UCSD-AML1 (cell line): ENCODE results near the gene THRAP3.
"Not testable (repeated sequence)": the region's sequence is repeated elsewhere in the genome, so short reads cannot be mapped to it uniquely, and the experiment has no call there.

ENCODE experiments used
- DNase-seq: peaks from one replicate; lab custom pipeline; 2025; ENCODE audit not compliant: unreplicated experiment; lab: John Stamatoyannopoulos, UW

THRAP3 gene

DNA sequence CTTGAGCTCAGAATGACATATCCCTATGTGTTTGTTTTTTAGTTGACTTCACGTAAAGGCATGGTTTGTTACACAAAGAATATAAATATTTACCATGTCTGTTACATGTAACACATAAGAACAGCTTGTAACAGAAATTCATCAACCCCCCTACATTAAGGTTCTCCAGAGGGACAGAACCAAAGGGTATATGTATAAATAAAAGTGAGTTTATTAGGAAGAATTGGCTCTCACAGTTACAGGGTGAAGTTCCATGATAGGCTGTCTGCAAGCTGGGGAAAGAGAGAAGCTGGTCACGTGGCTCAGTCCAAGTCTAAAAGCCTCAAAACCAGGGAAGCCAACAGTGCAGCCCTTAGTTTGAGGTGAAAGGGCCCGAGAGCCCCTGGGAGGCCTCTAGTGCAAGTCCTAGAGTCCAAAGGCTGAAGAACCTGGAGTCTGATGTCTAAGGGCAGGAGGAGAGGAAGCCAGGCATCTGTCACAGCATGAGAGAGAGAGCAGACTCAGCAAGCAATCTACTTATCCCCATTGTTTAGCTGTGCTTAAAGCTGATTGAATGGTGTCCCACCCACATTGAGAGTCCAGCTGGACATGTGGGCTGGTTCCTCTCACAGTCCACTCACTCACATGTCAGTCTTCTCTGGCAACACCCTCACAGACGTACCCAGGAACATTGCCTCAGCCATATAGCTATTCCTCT lies 15.8 kb downstream of the THRAP3 start:
- no peak for DNase-seq

DNA sequence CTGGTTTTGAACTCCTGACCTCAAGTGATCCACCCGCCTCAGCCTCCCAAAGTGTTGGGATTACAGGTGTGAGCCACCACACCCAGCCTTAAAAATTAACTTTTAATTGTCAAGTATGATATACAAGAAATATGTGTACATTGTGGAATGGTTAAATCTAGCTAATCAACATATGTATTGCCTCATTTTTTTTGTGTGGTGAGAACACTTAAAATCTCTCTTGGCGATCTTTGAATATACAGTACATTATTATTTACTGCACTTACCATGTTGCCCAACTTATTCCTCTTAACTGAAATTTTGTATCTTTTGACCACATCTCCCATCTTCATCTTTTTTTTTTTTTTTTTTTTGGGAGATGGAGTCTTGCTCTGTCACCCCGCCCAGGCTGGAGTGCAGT lies 23.3 kb downstream of the THRAP3 start:
- DNase-seq = no peak

DNA sequence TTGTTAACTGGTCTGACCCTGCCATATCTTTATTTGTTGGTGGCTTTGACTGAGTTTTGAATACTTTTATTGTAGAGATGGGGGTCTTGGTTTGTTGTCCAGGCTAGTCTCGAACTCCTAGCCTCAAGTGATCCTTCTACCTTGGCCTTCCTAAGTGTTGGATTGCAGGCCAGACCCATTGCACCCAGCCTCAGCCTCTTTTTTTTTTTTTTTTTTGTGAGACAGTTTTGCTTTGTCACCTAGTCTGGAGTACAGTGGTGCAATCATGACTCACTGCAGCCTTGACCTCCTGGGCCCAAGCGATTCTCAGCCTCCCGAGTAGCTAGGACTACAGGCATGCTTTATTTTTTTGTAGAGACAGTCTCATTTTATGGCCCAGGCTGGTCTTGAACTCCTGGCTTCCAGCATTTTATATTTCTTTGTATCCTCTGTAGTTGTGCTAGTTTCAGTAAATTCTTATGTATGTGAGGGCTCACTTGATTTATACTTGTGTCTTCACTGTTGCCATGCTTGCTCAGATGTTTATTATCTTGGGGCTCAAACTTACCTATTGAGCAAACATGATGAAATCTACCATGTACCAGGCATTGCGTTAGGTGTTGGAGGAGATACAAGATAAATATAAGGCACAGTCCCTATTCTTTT lies 24.1 kb downstream of the THRAP3 start:
- DNase-seq = peak; percentile 16

DNA sequence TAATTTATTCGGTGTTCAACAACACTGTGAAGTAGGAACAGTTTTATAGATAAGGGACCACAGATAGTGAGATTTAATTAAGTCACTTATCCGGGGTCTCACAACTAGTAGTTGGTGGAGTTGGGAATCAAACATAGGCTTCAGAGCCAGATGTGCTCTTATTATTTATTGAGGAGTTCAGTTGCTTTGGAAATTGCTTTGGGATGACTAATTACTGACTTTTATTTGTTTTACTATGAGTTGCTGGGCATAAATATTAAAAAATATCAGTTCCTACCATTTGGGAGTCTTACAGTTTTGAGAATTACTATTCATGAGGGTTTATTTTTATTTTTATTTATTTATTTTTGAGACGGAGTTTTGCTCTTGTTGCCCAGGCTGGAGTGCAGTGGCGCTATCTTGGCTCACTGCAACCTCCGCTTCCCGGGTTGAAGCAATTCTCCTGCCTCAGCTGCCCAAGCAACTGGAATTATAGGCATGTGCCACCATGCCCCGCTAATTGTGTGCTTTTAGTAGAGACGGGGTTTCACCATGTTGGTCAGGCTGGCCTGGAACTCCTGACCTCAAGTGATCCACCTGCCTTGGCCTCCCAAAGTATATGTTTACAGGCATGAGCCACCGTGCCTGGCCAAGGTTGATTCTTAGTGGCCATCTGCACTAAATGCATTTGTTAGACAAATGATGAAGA lies 27.7 kb downstream of the THRAP3 start:
- DNase-seq = no peak

- DNase-seq = not testable (repeated sequence)
Observed at GRCh38 chr1:36252482-36252824, 28.2 kb downstream of the THRAP3 start.

DNA sequence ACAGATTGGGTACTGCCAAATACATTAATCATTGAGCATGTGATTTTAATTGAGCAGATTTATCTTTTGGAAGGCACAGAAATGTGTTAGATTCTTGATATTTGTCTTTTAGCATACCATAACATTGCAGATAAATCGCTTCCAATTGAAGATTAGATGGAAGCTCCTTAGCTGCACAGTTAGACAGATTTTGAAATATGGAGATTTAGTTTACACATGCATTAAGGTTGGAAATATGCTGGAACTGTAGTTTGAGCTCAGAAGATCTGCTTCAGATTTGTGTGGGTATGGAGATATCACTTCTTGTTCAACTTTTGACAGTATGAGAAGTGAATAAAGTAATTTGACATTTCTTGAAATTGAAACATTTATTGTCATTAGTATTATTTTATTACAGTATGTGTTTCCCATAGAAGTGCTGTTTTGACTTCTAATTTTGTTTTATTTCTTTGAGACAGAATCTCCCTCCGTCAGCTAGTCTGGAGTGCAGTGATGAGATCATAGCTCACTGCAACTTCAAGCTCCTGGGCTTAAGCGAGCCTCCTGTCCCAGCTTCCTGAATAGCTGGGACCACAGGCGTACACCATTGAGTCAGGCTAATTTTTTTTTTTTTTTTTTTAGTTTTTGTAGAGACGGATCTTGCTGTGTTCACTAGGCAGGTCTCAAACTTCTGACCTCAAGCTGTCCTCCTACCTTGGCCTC lies 29.1 kb downstream of the THRAP3 start:
- DNase-seq = no peak

DNA sequence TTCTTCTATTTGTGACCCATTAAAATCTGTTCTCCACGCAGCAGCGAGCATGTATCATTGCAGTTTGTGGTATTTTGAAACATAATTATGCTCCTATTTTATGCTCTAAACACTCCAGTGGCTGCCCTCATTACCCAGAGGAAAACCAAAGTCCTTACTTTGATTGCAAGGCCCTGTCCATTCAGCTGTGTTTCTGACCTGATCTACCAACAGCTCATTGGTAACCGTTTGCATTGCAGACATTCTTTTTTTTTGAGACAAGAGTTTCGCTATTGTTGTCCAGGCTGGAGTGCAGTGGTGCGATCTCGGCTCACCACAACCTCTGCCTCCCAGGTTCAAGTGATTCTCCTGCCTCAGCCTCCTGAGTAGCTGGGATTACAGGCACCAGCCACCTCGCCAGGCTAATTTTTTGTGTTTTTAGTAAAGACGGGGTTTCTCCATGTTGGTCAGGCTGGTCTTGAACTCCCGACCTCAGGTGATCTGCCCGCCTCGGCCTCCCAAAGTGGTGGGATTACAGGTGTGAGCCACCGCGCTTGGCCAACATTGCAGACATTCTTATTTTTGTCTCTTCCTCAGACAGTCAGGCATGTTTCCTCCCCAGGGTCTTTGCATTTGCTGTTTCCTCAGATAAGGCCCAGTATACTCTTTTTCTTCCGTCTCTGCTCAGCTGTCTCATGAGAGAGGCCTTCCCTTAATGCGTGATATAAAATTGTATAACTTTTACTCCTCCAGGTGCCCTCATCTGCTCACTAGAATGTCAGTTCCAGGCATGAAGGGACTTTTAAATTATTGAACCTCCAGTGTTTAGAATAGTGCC lies 32.5 kb downstream of the THRAP3 start:
- no peak for DNase-seq

- DNase-seq = no peak
Observed at GRCh38 chr1:36257375-36257767, 33.1 kb downstream of the THRAP3 start.

DNA sequence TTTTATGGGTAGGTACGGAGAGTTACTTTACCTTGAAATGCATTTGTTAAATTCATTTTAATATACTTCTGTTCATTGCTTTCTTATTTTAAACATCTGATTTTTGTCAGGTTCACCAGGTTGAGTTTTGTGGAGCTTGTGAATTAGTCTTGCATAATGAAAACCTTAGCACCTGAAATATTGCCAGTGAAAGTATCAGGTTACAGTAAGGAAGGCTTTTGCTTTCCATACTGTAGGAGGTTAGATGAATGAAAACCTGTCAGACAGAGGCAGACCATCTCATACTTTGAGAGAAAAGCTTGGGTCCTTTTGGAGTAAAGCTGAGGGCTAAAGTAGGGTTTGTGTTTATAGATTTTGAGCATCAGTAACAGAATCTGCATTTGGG lies 34.7 kb downstream of the THRAP3 start:
- no peak for DNase-seq

GRCh38 chr1:36268981-36269380 lies 44.7 kb downstream of the THRAP3 start:
- no peak for DNase-seq

- no peak for DNase-seq
Observed at GRCh38 chr1:36269408-36269838, 45.2 kb downstream of the THRAP3 start.

DNA sequence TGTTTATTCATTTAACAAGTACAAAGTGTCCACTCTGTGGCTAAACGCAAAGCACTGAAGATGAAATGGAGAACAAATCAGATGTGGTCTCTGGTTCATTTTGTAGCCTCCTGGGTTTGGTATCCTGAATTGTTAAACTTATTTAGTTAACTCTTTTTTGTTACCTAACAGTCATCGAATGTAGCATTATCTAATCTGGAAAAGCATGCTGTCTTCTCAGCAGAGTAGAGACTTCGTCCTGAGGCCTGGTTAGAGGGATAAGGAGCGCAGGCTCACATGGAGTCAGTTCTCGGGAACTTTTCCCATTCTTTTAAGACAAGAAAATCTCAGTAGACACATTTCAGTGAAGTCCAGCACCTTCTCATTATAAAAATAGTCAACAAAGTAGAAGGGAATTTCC lies 48.8 kb downstream of the THRAP3 start:
- DNase-seq = no peak

- no peak for DNase-seq
Observed at GRCh38 chr1:36274201-36274600, 50.0 kb downstream of the THRAP3 start.

- DNase-seq = no peak
Observed at GRCh38 chr1:36276688-36277087, 52.4 kb downstream of the THRAP3 start.

GRCh38 chr1:36279110-36279788 lies 55.0 kb downstream of the THRAP3 start:
- no peak for DNase-seq

DNA sequence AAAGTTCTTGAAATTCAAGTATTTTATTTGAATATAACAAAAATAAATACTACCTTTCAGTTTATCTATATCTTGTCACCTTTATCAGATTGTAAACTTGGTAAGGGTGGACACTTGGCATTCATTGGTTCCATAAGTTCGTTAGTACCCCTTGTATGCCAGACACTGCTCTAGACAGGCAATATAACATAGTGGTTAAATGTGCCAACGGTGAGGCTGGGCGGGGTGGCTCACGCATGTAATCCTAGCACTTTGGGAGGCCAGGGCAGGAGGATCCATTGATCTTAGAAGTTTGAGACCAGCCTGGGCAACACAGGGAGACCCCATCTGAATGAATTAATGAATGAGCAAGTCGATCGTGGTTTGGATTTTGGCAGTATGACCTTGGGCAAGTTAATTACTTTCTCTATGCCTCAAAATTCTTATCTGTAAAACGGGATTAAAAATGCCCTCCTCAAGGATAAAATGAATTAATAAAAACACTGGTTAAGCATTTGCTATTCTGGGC lies 55.6 kb downstream of the THRAP3 start:
- DNase-seq = no peak

DNA sequence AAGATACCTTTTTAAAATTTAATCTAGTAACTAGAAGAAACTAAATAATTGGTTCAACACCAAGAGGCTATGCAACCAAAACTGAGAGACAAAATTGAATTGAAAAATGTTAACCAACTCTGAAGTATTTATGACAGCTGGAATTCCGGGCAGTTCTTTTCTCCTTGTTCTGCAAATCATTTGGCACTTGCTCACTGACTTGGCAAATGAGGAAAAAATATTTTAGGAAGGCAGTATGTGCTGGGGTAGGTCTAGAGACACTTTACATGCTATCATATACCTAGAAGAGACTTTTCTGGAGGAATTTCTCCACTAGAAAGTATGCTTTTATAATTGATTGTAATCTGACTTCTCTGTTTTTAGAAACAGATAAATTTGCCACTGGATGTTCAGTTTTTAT lies 59.8 kb downstream of the THRAP3 start:
- no peak for DNase-seq

- DNase-seq = no peak
Observed at GRCh38 chr1:36284517-36284916, 60.3 kb downstream of the THRAP3 start.

DNA sequence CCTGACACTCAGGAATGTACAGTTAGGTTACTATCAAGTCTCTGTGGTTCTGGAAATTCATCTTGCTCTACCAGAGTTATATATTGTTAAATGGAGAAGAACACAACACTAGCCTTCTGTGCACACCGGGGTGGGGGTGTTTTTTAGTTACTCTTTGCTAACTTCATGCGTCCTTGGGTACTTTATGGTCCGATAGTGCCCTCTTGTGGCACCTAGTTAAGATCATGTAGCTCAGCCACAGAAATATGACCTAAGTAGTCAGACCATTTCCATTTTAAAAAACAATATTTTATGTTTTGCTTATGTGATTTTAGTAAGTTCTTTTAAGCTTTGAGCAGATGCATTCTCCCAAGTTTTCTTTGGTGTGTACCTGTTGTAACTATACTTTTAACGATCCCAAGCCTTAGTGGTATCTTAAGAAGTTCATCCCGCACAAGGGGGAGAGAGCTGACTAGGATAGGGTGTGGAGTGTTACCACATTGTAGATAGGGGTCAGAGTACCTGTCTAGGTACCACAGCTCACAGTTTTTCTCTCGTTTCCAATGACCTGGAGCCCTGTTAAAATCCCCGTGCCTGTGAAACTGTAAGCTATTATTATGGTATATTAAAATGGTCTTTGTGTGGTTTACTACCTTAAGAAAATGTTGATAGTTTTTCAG lies 61.3 kb downstream of the THRAP3 start:
- DNase-seq = peak; percentile 16

DNA sequence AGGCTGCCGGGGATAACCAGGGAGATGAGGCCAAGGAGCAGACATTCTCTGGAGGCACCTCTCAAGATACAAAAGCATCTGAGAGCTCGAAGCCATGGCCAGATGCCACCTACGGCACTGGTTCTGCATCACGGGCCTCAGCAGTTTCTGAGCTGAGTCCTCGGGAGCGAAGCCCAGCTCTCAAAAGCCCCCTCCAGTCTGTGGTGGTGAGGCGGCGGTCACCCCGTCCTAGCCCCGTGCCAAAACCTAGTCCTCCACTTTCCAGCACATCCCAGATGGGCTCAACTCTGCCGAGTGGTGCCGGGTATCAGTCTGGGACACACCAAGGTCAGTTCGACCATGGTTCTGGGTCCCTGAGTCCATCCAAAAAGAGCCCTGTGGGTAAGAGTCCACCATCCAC lies 62.6 kb downstream of the THRAP3 start:
- no peak for DNase-seq
